ENCODE measurements around the gene TGFBR2.

- TF ChIP-seq, protein P1, sequence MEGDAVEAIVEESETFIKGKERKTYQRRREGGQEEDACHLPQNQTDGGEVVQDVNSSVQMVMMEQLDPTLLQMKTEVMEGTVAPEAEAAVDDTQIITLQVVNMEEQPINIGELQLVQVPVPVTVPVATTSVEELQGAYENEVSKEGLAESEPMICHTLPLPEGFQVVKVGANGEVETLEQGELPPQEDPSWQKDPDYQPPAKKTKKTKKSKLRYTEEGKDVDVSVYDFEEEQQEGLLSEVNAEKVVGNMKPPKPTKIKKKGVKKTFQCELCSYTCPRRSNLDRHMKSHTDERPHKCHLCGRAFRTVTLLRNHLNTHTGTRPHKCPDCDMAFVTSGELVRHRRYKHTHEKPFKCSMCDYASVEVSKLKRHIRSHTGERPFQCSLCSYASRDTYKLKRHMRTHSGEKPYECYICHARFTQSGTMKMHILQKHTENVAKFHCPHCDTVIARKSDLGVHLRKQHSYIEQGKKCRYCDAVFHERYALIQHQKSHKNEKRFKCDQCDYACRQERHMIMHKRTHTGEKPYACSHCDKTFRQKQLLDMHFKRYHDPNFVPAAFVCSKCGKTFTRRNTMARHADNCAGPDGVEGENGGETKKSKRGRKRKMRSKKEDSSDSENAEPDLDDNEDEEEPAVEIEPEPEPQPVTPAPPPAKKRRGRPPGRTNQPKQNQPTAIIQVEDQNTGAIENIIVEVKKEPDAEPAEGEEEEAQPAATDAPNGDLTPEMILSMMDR (IDR thresholded peaks at IDR 0.05 in 8 of 11, conservative IDR thresholded peaks at IDR 0.05 in 3 of 11), result no peak
- no peak for TF ChIP-seq POLR2A (IDR thresholded peaks at IDR 0.05)
Measured at GRCh38 chr3:30602946-30603345, 3.5 kb upstream of the TGFBR2 start.
